Astrocyte of the cerebellum (primary cell): ENCODE measurements around the gene H3-3A.
A peak's percentile ranks its signal among the peaks of the same experiment; 100 is the strongest.

ENCODE experiments used
- DNase-seq: peaks from one replicate; pipeline ENCODE4 v3.0.0-alpha.2; 2011; ENCODE audit warnings: low read depth
- H3K4me3 ChIP-seq: 2 replicates; pipeline ENCODE4 v1.5.1; 2011; ENCODE audit warnings: mild to moderate bottlenecking, low read depth, low read length, moderate library complexity
- CTCF ChIP-seq: IDR thresholded peaks from 2 replicates; pipeline ENCODE4 v1.5.1; 2012; ENCODE audit warnings: low read length, low read depth, moderate library complexity, mild to moderate bottlenecking; ENCODE audit errors: missing control alignments
- in situ Hi-C: cut with HindIII; loops from 2 replicates; pipeline ENCODE4 v1.10.0; 2017; ENCODE audit warnings: low sequenced_read_pairs

Gene H3-3A

DNA sequence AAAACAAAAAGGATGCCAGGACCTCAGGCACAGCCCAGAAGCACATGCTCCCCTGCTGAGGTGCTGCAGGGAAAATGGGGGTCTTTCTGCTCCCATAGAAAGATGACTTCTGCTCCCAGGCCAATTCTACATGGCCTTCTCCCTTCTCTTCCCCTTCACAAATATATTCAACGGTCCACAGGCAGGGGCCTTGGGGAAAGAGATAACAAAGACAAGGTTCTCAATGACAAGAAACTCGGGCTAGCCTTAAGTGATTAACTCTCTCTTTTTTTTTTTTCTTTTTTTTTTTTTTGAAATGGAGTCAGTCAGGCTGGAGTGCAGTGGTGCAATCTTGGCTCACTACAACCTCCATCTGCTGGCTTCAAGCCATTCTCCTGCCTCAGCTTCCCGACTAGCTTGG, 54.2 kb downstream of the H3-3A start:
- in situ Hi-C loops = no loop called here
- no peak for DNase-seq
- TF ChIP-seq CTCF = no peak
- no peak overlapping the region for H3K4me3 ChIP-seq

GRCh38 chr1:226117330-226117729, 54.8 kb downstream of the H3-3A start:
- in situ Hi-C loops = no loop called here
- no peak for TF ChIP-seq CTCF

GRCh38 chr1:226118357-226118756, 55.8 kb downstream of the H3-3A start:
- TF ChIP-seq CTCF = no peak
- in situ Hi-C loops = no loop called here
- DNase-seq = no peak
- no peak overlapping the region for H3K4me3 ChIP-seq

More at GRCh38 chr1:226117330-226117729, 54.8 kb downstream of the H3-3A start:
- DNase-seq = no peak
- H3K4me3 ChIP-seq = no peak overlapping the region

DNA sequence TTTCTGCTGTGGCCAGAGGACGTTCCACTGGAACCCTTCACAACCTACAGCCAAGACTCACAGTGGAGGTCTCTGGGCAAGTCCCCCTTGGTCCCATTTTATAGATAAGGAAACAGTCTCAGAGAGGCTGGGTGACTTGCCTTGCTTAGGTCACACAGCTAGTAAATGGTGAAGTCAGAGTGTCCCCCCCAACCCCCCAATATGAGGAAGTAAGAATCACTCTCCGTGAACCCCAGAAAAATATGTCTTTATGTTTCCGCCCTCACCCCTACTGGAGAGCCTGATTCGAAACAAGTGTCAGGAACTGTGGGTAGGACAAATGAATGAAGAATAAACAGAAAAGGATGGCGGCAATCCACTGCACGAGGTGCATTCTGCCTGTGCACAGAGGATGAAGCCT, 56.7 kb downstream of the H3-3A start:
- in situ Hi-C loops = no loop called here
- DNase-seq = no peak
- no peak for TF ChIP-seq CTCF

DNA sequence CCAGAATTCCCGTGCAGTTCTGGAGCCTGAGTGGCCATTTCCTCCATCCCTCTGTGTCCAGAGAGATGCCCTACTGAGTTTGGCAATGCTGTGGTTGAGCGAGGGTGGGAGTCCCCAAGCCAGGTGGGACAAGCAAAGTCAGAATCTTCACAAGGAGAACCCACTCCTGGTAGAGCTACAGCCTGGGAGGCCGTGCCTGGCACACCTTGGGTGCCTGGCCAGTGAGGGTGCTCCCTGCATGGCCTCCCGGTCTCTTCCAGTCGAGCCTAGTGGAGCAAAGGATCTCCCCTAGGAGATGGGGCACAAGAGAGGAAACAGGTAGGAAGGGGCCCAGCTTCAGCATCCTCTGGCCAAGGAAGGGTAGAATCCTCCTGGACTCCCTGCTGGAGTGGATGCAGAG, 57.9 kb downstream of the H3-3A start:
- in situ Hi-C loops = no loop called here
- no peak for TF ChIP-seq CTCF
- H3K4me3 ChIP-seq = no peak overlapping the region
- DNase-seq = no peak

More for the DNA sequence above, 56.7 kb downstream of the H3-3A start:
- H3K4me3 ChIP-seq = no peak overlapping the region

GRCh38 chr1:226121049-226121586, 58.6 kb downstream of the H3-3A start:
- in situ Hi-C loops = no loop called here
- no peak for DNase-seq

More at GRCh38 chr1:226121049-226121586, 58.6 kb downstream of the H3-3A start:
- peak overlapping the region; percentile 47 for H3K4me3 ChIP-seq
- no peak for TF ChIP-seq CTCF
